LNCAP (cell line): ENCODE results near the gene CMTM1.

Experiments
- CTCF ChIP-seq: fragments of 450-650 bp; IDR thresholded peaks from 2 replicates; pipeline ENCODE4 v1.5.1; 2017; ENCODE audit warnings: mild to moderate bottlenecking

CMTM1 gene

GRCh38 chr16:66618588-66619375 is 52.5 kb downstream of the CMTM1 start:
- TF ChIP-seq CTCF, result no peak

GRCh38 chr16:66619534-66620428 is 53.5 kb downstream of the CMTM1 start:
- no peak for TF ChIP-seq CTCF

- TF ChIP-seq CTCF, result no peak
These were observed 54.2 kb downstream of the CMTM1 start for GRCh38 chr16:66620429-66620795.

GRCh38 chr16:66621973-66622372 is 55.7 kb downstream of the CMTM1 start:
- no peak for TF ChIP-seq CTCF

GRCh38 chr16:66622863-66623262 is 56.6 kb downstream of the CMTM1 start:
- TF ChIP-seq CTCF, result no peak

GRCh38 chr16:66623755-66624154 is 57.5 kb downstream of the CMTM1 start:
- no peak for TF ChIP-seq CTCF
